Measurements from ENCODE around the gene HOTAIR.

GRCh38 chr12:54017878-54018467 lies 43.2 kb upstream of the HOTAIR start:
- TF ChIP-seq, protein P1, sequence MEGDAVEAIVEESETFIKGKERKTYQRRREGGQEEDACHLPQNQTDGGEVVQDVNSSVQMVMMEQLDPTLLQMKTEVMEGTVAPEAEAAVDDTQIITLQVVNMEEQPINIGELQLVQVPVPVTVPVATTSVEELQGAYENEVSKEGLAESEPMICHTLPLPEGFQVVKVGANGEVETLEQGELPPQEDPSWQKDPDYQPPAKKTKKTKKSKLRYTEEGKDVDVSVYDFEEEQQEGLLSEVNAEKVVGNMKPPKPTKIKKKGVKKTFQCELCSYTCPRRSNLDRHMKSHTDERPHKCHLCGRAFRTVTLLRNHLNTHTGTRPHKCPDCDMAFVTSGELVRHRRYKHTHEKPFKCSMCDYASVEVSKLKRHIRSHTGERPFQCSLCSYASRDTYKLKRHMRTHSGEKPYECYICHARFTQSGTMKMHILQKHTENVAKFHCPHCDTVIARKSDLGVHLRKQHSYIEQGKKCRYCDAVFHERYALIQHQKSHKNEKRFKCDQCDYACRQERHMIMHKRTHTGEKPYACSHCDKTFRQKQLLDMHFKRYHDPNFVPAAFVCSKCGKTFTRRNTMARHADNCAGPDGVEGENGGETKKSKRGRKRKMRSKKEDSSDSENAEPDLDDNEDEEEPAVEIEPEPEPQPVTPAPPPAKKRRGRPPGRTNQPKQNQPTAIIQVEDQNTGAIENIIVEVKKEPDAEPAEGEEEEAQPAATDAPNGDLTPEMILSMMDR (IDR thresholded peaks at IDR 0.05): no peak
- TF ChIP-seq EZH2 (IDR thresholded peaks at IDR 0.05): peak; percentile 78

Measured in neural progenitor cell (in vitro differentiated cells).